ENCODE data around the gene P3H1.

- TF ChIP-seq CTCF (IDR thresholded peaks at IDR 0.05; ENCODE audit: insufficient read depth, low read length), result no peak
- TF ChIP-seq POLR2AphosphoS5 (IDR thresholded peaks at IDR 0.05; ENCODE audit: low read depth), result no peak
Measured at GRCh38 chr1:42762269-42762668, 4.6 kb downstream of the P3H1 start.
